Vagina (tissue), 2 donors: ENCODE results near the gene KDM6B.

Experiments used
- CTCF ChIP-seq, 3 experiments: fragments of 450-650 bp in 2 of 3; fragments of 200-600 bp in 1 of 3; sonication (generic) in 1 of 3; IDR thresholded peaks; one replicate each; pipeline ENCODE4 v1.5.1; 2017 to 2019; ENCODE audit warnings: antibody characterized with exemption in 3 of 3, mild to moderate bottlenecking in 2 of 3, moderate library complexity in 2 of 3
- POLR2A ChIP-seq, 2 donors: fragments of 450-650 bp; IDR thresholded peaks; one replicate each; pipeline ENCODE4 v1.6.1; 2017; ENCODE audit warnings: antibody characterized with exemption in 2 of 2, mild to moderate bottlenecking in 2 of 2, moderate library complexity in 2 of 2
- POLR2AphosphoS5 ChIP-seq, 2 donors: sonication (generic); formaldehyde crosslinking; IDR thresholded peaks; one replicate each; pipeline ENCODE4 v1.9.0; 2017; ENCODE audit warnings: antibody characterized with exemption in 2 of 2, mild to moderate bottlenecking in 2 of 2, low read depth in 1 of 2; ENCODE audit not compliant: insufficient read depth in 1 of 2

- TF ChIP-seq POLR2AphosphoS5 (IDR thresholded peaks at IDR 0.05; ENCODE audit: insufficient read depth in 1 of 2, low read depth in 1 of 2) (no peak), CTCF (IDR thresholded peaks at IDR 0.05) (no peak), POLR2A (IDR thresholded peaks at IDR 0.05) (no peak)
Observed at GRCh38 chr17:7790150-7790549, 43.9 kb upstream of the KDM6B start.
